NT2/D1 (cell line): Measurements from ENCODE around the gene PEG3.

Source experiments
- SUZ12 ChIP-seq: IDR thresholded peaks from 2 replicates; pipeline ENCODE4 v1.6.1; 2011; ENCODE audit not compliant: insufficient read length, insufficient read depth; ENCODE audit errors: extremely low read depth
- YY1 ChIP-seq: IDR thresholded peaks from 2 replicates; pipeline ENCODE4 v1.6.1; 2011; ENCODE audit not compliant: insufficient read length, insufficient read depth
- ZNF274 ChIP-seq: IDR thresholded peaks from 2 replicates; pipeline ENCODE4 v1.6.1; 2011; ENCODE audit warnings: mild to moderate bottlenecking, low read depth, low read length

- TF ChIP-seq ZNF274, result no peak
- TF ChIP-seq YY1, result no peak
- TF ChIP-seq SUZ12, result no peak
These were observed 642 bp upstream of the PEG3 start for GRCh38 chr19:56841193-56841543.
